GM19043 (cell line): ENCODE results near the gene LGALS3.
"Not testable (repeated sequence)": the region's sequence is repeated elsewhere in the genome, so short reads cannot be mapped to it uniquely, and the experiment has no call there.

ENCODE experiments used
- ATAC-seq: cut with Tn5 transposase; IDR thresholded peaks from one replicate; pipeline ENCODE4 v1.9.1; 2021; ENCODE audit warnings: low read depth; ENCODE audit not compliant: unreplicated experiment

LGALS3 gene

DNA sequence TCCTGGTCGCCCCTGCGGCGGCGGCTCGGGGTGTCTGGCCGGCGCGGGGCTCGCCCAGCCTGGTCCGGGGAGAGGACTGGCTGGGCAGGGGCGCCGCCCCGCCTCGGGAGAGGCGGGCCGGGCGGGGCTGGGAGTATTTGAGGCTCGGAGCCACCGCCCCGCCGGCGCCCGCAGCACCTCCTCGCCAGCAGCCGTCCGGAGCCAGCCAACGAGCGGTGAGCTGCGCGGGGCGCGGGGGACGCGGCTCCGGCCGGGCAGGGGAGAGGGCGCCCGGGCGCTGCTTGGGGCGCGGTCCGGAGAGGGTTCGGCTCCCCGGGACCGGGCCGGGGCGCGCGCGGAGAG lies at the start of gene LGALS3:
Gene LGALS3, plus strand, starts transcription at position 167 of the 342 bp plus-strand sequence. CDS start 8,122 bp downstream, outside the sequence.
- peak; percentile 57 for ATAC-seq

DNA sequence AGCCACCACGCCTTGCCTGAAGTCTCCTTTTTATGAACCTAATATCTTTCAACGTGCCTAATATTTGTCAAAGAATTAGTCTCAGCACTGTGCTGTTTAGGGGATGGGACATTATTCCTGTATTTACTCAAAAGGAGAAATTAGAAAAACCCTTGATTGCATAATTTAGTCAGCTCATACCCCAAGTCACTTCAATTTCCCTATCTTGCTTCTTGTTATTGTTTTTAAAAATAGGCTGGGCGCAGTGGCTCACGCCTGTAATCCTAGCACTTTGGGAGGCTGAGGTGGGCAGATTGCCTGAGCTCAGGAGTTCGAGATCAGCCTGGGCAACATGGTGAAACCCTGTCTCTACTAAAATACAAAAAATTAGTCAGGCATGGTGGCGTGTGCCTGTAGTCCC lies 49.1 kb upstream of the LGALS3 start:
- not testable (repeated sequence) for ATAC-seq

DNA sequence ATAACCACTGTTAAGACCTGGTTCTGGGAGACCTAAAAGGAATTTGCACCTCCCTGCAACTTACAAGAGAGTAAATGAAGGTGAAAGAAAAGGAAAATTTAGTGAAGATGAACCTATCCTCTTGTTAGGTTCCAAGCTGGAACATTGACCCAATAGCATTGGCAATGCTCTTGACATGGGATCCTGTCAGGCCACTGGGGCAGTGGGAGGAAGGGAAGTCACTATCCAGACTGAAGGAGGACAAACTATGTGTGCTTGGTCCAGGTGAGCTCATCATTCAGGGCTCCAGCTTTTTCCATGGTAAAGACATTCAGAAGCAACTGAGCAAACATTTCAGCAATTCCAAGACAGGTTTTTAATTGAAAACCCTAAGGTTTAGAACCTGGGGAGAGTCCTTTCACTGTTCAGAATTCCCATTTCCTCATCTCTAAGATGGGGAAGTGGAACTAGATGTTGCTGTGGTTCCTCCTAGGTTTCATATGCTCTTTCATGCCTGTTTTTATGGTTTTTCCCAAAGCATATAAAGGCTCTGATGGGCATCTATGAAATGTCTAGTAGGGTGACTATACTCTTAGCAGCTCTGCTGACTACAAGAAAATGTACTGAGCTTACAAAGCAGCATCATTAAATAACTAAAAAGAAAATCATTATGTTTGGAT lies 44.5 kb upstream of the LGALS3 start:
- ATAC-seq: no peak

DNA sequence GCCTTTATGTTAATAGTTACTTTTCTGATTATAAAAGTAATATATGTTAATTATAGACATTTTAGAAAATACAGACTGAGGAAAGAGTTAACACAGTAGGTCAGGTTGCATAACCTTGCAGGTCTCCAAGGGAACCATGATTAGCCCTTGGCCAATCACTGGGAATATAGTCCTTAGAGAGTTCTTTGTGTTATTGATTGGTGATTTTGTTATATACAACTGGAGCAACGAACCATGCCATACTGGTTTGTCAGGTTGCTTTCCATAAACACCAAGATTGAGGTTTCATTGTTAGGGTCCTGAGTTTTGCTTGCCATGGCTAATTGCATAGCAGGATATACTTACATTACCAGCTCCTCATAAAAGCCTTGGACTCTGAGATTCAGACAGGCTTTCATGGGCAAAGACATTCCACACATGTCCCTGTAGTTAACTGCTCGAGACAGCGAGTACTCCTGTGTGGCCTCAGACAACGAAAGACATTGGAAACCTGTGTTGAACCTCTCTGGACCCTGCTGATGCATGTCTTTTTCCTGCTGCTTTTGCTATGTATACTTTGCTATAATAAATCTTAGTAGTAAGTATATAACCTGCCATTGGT lies 43.9 kb upstream of the LGALS3 start:
- no peak for ATAC-seq

DNA sequence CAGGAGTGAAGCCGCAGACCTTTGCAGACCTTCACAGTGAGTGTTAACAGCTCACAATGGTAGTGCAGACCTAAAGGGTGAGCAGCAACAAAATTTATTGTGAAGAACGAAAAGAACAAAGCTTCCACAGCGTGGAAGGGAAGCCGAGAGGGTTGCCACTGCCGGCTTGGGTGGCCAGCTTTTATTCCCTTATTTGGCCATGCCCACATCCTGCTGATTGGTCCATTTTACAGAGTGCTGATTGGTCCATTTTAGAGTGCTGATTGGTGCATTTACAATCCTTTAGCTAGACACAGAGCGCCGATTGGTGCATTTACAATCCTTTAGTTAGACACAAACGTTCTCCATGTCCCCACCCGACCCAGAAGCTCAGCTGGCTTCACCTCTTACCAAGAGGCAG lies 42.1 kb upstream of the LGALS3 start:
- no peak for ATAC-seq

DNA sequence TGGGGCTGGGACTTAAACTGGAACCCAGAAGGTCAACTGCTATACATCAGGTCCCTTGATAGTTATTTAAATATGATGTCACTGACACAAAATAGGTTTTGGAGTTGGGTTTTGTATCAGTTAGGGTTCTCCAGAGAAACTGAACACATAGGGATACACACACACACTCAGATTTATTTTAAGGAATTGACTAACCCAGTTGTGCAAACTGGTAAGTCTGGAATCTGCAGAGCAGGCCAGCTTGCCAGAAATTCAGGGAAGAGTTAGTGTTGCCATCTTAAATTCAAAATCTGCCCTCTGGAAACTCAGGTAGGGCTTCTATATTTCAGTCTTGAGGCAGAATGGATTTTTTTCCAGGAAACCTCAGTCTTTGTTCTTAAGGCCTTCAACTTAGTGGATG lies 40.7 kb upstream of the LGALS3 start:
- ATAC-seq: no peak

DNA sequence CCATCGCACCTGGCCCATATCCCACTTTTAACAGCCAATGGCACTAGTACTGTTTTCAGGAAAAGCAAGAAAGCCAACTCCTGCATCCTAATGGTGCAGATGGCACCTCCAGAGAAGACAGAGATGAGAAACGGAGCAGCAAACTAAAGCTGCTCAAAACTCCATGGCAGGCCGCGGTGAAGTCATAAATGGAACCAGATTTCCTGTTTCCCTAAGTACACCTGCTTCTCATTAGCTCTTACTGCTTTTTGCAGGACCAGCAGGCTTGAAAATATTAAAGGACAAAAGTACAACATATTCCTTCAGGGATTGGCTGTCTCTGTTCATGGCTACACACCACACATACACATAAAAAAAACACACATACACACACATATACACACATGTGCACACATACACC lies 36.7 kb upstream of the LGALS3 start:
- no peak for ATAC-seq

DNA sequence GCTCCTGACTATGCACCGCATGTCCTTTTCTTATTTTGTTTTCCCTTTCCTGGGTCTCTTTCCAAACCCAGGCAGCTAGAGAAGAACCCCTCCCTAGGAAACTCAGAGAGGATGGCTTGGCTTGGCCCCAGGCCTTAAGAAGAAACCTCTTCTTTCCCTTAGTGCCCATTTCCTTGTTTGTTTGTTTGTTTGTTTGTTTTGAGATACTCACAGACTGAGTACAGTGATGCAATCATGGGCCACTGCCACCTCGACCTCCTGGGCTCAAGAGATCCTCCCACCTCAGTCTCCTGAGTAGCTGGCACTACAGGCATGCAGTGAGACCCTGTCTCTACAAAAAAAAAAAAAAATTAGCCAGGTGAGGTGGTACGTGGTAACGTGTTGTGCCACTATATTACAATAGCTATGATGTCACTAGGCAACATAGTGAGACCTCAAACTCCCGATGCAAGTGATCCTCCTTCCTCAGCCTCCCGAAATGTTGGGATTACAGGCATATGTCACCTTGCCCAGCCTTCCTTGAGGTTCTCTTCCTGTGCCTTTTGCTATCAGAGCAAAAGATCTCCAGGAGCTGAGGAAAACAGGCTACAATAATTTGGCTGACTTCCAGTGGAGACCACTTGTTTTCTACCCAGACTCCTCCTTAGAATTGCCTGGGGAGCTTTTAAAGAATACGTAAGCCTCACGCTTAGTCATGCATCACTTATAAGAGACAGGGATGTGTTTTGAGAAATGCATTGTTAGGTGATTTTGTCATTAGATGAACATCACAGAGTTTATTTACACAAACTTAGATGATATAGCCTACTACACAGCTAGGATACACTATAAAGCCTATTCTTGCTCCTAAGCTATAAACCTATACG lies 34.5 kb upstream of the LGALS3 start:
- ATAC-seq: no peak

DNA sequence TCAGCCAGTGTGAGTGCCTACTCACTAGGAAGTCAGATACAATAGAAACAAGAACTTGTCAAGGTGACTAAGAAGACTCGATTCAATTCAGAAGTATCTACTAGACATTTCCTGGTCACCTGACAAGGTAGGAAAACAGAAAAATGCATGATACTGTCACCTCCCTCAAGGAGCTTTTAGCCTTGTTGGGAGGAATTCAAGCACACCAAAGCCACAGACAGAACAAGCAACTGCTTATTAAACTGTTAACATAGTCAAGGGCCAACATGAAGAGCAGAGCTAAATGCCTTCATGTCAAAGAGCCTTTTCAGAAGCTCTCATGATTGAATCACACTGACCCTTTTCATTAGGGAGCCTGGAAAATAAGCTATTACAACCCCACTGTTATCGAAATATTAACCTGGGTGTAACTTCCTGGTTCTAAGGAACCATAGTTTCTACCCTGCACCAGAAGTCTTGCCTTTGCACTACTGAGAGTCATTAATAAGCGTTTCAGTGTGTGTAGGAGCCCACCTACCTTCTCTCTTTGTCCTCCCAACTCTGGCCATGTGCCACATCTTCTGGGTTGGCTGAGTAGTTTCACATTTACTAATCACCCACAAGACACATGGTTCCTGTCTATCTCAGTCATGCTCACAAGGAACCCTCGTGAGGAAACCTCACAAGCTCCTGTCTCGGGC lies 31.0 kb upstream of the LGALS3 start:
- peak; percentile 51 for ATAC-seq

DNA sequence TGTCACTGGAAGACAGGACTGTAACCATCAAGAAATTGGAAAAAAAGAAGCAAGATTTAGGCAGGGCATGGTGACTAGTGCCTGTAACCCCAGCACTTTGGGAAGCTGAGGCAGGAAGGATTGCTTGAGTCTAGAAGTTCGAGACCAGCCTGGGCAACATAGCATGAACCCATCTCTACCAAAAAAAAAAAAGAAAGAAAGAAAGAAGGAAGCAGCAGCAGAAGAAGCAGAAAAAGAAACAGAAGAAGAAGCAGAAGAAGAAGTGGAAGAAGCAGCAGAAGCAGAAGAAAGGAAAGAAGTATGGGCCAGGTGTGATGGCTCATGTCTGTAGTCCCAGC lies 30.5 kb upstream of the LGALS3 start:
- no peak for ATAC-seq

DNA sequence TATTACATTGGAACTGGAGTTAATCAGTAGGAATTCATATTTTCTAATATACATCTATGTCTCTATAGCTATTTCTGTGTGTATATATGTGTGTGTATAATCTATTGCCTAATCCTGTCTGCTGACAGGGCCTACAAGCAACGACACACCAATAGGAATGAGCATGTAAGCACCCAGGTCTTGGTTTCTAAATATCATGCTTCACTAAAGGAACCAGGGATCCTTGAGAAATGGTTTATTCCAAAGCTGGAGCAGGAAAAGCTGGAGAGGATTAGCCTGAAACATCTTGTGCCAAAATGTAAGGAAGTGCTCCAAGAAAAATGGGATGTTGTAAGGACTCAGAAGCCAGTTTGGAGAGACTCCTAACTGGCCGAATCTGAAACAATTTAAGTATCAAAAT lies 29.3 kb upstream of the LGALS3 start:
- ATAC-seq: no peak

DNA sequence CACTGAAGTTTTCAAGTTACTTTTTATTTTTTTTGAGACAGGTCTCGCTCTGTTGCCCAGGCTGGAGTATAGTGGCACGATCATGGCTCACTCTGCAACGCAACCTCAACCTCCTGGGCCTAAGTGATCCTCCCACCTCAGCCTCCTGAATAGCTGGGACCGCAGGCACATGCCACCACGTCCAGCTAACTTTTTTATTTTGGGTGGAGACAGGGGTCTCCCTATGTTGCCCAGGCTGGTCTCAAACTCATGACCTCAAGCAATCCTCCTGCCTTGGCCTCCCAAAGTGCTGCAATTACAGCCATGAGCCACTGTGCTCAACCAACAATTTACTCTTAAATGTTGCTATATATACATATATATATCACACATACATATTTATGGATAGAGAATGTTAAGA lies 27.4 kb upstream of the LGALS3 start:
- no peak for ATAC-seq

DNA sequence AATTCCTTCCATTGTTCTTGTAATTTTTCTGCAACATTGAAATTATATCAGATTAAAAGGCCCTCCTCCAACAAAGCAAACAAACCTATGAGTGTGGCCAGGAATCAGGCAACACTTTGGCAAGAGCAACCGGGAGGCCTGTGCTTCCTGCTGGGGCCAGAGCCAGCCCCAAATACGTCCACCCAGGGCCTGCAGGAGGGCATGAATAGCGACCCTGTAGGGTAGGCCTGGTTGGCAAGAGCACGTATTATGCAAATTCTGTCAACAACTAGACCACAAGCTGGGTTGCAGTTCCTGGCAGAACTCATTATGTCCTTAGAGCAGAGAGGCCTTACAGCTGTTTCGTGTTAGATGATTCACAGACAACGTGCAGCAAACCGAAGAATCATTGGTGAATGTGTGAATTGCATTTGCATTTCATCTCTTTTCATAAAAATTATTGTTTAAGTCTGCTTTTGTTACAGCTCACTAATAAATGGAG lies 26.9 kb upstream of the LGALS3 start:
- ATAC-seq: peak; percentile 64

DNA sequence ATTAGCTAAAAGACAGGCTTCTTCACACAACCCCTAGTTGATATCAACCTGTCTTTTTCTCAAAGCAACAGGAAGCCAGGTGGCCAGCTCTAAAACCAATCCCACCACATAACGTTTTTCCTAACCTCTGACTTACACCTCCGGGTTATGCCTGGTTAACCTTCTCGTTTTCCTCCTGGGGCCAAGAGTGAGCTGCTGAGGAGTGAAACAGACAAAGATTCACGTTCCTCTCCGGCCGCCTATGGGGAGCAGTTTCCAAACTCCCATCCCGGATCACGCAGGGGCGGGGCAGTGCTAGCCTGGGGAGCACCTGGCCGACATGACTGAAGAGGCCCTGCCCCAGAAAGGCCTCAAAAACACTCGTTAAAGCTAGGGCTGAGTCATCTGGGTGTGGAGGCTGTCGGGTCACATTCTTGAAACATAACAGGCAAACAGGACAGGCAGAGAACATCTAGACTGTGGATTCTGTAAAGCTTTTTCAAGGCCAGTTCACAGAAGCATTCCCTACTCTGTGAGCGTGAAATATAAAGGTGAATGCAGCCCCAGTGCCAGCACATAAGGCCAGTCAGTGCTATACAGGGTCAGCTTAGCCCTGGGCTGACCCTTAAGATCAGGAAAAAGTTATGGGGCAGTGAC lies 25.9 kb upstream of the LGALS3 start:
- no peak for ATAC-seq

DNA sequence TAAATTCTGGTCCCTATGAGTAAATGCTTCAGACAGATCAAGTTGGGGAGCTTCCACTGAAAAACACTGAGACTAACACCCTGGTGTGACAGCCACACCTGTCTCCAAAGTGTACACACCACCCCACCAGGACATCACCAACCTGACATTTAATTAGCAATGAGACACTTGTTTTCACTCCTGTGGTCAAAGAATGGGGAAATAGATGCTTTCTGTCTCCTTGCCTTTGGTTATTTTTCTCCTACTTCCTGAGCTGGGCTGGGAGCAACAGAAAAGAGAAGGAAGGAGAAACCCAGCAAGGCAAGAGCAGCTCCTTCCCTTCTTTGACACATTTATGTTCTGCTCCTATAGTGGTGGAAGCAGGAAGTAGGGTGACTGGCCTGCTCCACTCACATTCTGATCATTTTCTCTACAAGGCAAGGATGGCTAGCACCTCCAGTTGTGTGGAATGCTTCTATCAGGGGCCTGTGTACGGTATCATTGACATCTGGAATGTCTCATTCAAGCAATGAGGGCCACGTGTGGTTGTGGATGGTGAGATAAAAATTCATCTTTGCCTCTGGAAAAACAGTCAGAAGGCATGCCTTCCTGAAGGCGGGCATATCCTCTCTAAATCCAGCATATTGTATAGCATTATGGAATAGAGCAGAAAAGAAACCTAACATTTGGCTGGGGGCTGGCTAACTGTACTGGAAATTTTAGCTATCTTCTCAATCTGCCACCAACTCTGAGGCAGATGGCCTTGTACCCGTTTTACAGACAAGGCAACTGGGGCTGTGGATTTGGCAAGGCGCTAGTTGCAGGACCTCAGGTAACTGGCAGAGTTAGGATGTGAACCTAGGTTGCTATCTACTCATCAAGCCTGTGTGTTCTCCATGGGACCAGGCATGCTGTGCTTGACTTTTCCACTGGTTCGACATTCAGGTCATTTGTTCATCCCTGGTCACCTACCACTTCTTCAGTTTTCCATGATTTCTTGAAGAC lies 24.8 kb upstream of the LGALS3 start:
- ATAC-seq: no peak

DNA sequence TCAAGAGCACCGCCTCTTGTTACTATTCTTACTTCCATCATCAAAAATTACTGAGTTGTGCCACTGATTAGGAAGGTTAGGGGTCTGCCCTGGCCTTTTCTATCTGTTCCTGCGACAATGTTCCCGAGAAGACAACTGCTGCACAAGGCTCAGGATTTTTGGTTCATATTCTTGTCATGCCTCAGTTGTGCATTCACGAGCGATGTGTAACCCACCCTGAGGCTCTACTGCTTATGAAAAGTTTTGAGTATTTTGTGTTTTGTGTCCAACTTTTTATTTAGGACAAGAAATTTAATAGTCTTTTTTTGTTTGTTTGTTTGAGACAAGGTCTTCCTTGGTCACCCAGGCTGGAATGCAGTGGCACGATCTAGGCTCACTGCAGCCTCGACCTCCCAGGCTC lies 23.1 kb upstream of the LGALS3 start:
- no peak for ATAC-seq

DNA sequence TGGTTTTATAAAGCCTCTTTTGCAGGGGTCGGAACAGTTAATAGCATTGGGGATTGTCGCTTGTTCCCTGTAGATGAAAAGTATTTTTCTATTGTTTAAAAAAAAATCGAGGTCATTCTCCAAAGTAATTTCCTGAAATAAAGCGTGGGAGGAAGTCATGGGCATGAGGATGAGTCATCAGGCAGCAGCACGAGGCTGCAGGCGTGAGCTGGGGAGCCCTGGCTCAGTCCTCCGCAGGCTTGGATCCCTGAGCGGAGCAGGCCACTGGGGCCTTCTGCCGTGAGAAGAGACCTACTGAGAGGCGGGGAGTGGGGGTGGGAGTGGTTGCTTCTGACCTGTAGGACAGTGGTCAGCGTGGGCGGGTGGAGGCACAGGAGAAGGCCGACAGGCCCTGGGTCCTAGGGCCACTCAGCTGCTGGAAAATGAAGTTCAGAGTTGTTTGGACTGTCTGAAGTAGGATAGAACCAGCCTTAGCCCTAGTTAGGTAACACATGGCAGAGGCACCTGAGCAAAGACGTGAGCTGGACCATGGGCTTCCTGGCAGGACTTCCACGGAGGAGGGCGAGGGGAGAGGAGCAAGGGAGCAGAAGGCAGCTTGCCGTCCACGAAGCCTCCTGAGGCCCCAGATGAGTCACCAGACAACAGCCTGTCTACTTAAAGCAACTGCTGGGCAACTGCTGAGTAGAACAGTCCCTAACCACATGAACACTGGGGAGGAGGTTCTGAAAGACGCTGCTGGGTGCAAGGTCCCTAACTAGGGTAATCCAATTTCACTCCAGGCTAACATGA lies 21.1 kb upstream of the LGALS3 start:
- ATAC-seq: no peak

DNA sequence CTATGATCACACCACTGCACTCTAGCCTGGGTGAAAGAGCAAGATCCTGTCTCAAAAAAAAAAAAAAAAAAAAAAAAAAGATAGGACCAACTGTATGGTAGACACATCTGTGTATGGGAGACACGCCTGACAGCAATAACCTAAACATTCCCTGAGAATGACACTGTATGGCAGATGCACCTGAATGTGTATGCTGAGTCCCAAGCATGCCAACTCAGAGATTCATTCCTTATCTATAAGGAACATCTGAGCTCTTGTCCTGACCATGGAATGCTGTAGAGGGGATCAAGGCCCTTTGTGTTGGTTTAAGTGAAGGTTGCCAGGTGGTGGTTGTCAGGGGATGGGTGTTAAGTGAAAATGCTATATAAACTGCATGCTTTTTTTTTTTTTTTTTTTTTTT lies 19.2 kb upstream of the LGALS3 start:
- ATAC-seq: no peak
